Activated effector memory CD4-positive, alpha-beta T cell treated with anti-CD3 and anti-CD28 coated beads, Interleukin-2, amount 50 U/mL, for 16 hours (primary cell): ENCODE measurements around the gene MOV10L1.
"Not testable (repeated sequence)": the region's sequence is repeated elsewhere in the genome, so short reads cannot be mapped to it uniquely, and the experiment has no call there.

ENCODE experiments used
- DNase-seq: peaks from one replicate; pipeline ENCODE4 v3.0.0-alpha.2; 2020

MOV10L1 gene

DNA sequence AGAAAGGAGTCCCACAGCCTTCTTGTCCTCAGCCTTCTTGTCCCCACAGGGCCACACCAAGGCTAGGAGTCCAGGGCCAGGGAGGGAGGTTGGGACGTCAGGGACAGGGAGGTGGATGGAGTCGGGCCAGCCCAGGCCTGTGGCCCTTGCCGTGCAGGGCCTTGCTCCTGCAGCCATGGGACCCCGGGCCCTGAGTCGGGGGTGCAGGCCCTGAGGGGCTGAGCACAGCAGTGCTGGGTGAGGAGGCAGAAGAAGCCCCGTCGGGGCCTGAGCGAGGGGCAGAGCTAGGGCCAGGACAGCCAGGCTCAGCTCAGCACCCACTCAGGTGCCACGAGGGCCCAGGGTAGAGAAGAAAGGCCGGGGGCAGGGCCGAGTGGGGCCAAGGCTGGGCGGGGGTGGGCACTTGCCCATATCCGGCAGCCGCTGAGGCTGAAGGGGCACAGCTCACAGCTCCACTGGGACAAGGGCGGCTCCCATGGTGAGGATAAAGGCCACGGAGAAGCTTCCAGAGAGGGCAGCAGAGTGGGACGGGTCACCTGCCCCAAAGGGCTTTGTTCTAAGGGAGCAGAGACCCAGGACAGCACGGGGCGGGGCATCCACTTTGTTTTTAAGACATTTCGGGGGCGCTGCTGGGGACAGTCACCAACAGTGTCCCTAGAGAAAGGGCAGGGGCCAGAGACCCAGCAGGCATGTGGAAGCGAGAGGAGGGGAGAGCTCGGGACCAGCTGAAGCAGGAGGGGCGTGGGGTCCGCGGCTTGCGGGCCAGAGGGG is 8.2 kb upstream of the MOV10L1 start:
- DNase-seq = no peak

DNA sequence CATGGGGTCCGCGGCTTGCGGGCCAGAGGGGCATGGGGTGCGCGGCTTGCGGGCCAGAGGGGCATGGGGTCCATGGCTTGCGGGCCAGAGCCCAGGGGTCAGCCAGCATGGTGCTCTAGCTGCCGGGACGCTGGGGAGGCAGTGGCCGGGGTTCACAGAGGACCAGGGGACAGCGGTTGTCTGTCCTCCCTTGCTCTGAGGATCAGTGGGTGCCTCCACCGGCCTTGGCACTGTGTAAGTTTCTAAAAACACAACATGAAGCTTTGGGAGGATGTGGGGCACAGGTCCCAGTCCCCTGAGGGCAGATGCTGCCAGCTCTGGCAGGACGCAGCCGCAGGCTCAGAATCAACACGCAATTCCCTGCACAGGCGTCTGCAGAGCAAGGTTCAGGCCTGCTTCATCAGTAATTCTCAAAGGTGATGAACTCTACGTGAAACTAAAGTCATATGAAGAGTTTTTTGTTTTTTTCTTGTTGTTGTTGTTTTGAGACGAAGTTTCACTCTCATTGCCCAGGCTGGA is 7.5 kb upstream of the MOV10L1 start:
- no peak for DNase-seq

DNA sequence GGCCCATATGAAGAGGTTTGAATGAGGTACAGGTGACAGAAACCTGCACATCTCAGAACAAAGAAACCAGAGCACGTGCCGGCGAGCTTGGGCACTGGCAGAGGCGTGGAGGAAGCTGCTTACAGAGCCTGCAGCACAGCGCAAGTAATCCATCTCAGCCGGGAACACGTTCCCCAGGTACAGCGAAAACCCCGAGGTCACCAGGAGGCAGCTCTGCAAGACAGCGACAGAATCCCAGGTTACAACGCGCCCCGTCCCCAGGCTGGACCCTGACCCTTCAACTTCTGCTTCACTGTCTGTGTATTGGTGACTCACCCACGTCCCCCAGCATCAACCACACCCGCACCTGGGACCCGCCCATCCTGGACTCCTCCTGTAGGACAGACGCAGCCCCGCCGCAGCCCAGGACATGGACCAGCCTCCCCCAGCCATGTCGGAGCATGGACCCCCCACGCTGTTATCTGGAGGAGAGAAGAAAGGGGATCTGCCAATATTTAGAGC is 6.8 kb upstream of the MOV10L1 start:
- DNase-seq = no peak

- no peak for DNase-seq
Measured at GRCh38 chr22:50083462-50084079, 6.2 kb upstream of the MOV10L1 start.

DNA sequence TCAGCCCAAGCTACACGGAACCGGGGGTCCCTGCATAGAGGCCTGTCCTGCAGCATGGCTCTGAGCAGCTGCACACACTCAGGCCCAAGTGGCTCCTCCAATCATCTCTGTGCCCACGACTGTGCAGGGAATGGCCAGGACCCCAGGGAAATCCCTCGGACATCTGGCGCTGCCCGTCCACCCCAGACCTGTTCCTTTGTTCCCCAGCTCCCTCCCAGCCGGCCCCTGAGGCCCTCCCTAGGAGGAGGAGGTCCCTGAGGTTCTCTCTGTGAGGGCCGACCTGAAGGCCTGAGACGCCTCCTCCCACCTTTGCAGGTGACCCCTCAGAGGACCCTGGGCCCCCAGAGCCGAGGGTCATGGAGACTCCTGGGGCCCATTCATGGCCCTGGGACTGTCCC is 5.7 kb upstream of the MOV10L1 start:
- DNase-seq = no peak

DNA sequence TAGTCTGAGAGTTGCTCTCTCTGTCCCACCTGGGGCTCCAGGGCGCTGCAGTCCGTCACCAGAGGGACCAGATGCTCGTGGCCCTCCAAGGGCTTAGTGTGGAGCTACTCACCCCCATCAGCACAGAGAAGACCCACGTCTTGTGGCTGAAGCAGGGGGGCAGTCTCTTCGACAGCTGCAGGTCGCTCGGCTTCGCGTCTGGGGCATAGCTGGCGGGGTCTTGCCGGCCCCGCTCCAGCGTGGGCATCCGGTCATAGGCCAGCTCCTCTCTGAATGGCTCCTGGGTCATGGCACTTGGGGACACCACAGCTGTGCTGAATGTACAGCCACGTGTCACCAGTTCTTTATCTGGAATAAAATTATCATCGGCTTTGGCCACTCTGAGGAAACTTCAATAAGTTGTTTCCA is 5.2 kb upstream of the MOV10L1 start:
- DNase-seq = no peak

GRCh38 chr22:50085211-50085972 is 4.4 kb upstream of the MOV10L1 start, which contains the start of gene MLC1:
Gene MLC1 (minus strand): TSS chr22:50085426. CDS start chr22:50084902, 524 bp downstream.
- no peak for DNase-seq

DNA sequence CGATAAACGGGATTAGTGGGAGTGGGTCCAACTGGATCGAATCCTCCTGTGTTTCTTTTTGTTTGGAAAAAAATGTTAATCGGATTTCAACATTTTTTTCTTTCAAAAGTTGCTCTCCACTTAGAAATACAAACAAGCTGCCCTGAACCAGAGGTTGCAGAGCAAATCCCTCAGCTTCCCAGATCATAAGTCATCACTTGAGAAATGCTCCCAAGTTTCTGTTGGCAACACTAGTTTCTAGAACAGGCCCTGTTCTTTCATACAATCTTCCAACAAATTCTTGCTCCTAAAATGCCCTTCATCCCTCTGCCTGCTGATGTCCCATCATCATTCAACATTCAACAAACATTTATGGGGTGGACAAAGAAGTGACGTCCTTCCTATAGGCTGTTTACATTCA is 3.3 kb upstream of the MOV10L1 start:
- no peak for DNase-seq

DNA sequence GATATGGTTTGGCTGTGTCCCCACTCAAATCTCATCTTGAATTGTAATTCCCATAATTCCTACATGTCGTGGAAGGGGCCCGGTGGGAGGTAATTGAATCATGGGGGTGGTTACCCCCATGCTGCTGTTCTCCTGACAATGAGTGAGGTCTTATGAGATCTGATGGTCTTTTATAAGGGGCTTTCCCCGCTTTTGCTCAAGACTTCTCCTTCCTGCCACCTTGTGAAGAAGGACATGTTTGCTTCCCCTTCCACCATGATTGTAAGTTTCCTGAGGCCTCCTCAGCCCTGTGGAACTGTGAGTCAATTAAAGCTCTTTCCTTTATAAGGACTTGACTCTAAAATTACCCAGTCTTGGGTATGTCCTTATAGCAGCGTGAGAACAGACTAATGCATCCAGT is 2.8 kb upstream of the MOV10L1 start:
- not testable (repeated sequence) for DNase-seq

DNA sequence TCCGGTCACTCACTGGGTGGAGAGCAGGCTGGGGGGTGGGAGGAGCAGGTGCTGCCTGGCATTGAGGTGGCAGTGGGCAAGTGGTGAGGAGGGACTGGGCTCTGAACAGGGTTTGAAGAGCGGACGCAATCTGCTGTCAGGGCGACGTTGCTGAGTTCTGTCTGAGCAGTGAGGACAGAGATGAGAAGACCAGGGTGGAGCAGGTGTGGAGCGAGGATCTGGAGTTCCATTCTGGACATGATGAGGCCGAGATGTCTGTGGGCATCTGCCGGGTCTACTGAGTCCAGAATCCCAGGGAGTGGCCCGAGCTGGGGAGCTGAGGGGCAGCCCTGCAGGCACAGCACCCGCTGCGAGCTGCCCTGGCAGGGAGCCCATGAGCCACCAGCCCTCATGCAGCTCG is 2.2 kb upstream of the MOV10L1 start:
- DNase-seq = no peak

GRCh38 chr22:50088096-50088495 is 1.7 kb upstream of the MOV10L1 start:
- DNase-seq = no peak

DNA sequence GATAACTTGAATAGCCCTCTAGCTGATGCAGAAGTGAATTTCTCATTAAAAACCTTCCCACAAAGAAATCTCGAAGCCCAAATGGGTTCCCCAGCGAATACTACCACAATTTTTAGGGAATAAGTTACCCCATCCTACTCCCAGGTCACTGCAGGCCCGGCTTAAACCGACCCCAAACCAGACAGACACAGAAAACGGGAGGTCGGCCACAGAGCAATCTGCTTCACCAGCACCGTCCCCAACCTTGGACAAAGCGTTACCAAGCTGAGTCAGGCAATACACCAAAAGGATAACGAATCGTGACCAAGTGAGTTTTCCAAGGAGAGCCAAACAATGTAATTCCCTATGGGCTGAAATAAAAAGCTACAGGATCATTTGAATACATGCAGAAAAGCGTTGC is 575 bp upstream of the MOV10L1 start:
- DNase-seq = no peak

DNA sequence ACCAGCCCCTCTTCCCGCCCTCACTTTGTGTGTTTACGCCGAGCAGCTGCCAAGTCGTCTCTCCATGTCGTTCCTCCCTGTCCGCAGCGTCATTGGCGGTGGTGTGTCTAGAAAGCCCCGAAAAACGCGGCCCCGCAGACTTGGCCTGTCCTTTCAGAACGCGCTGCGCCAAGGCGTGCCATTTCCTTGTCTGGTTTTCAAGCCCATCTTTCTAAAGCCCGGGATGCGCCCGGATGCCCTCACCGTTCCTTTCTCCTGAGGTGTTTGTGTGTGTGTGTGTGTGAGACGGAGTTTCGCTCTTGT is 557 bp downstream of the MOV10L1 start:
- no peak for DNase-seq

DNA sequence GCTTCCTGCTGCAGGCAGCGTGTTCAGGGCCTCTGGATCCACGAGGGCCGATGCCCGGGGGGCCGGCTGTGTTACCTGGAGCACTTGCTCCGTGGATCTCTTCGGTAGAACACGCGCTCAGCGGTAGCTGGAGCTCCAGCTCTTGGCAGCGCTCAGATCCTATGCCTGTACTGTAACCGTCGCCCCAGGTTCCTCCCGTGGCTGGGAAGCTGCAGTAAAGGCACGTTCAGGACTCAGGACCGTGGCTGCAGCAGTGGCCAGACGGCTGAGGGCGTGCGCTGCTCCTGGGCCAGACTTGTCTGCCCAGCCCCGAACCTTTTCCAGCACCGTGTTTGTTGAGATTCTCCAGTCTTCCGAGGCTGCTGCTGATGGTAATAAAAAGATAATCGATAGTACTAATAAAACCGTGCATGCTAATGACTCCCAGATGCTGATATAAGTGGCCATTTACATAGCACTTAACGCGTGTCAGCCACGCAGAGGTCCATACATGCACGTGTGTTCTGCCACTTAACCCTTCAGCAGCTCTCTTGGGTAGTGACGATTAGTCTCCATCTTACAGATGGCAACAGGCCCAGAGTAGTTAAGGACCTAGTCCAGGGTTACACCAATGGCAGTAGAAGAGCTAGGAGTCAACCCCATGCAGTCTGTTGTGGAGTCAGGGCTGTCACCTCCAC is 1.4 kb downstream of the MOV10L1 start:
- DNase-seq = no peak

GRCh38 chr22:50092342-50092741 is 2.5 kb downstream of the MOV10L1 start:
- no peak for DNase-seq

DNA sequence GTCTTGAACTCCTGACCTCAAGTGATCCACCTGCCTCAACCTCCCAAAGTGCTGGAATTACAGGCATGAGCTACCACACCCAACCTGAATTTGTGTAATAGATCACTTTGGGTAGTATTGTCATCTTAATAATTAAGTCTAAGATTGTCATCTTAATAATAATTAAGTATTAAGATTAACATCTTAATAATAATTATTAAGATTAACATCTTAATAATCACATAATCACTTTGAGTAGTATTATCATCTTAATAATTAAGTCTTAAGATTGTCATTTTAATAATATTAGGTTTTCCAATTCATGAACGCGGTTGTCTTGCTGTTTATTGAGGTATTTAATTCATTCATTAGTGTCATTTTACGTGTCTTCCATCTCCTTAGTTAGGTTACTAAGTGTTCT is 8.2 kb downstream of the MOV10L1 start:
- no peak for DNase-seq

DNA sequence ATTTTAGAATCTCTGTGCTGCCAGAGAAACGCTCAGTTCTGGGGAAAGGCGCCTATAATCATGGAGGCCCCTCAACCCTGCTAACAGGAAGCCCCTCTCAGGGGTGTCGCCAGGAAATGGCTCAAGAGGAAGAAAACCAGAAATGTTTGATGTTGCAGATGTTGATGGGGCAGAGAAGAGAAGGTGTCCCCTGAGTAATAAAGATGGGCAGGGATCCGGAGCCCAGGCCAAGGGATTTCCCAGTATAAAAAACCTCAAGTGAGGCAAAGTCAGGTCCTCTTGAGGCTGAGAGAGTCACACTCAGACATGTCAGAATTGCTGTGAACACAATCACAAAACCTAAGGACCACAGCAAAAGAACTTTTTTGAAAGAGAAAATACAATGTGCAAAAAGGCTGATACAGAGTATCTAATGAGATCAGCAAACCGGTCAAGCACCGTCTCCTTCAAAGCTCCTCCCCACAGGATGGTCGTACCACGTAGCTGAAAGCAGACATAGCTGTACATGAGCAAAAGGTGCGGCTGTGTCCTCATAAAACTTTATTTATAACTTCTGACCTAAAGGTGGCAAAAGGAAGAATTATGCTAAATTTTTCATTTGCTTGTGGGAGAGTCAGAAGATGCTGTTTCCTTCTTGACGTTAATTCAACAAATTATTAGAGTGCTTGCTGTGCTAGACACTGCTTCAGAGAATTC is 12.2 kb downstream of the MOV10L1 start:
- no peak for DNase-seq

- no peak for DNase-seq
Measured at GRCh38 chr22:50102946-50103345, 13.1 kb downstream of the MOV10L1 start.

- DNase-seq = no peak
Measured at GRCh38 chr22:50104141-50104544, 14.3 kb downstream of the MOV10L1 start.

DNA sequence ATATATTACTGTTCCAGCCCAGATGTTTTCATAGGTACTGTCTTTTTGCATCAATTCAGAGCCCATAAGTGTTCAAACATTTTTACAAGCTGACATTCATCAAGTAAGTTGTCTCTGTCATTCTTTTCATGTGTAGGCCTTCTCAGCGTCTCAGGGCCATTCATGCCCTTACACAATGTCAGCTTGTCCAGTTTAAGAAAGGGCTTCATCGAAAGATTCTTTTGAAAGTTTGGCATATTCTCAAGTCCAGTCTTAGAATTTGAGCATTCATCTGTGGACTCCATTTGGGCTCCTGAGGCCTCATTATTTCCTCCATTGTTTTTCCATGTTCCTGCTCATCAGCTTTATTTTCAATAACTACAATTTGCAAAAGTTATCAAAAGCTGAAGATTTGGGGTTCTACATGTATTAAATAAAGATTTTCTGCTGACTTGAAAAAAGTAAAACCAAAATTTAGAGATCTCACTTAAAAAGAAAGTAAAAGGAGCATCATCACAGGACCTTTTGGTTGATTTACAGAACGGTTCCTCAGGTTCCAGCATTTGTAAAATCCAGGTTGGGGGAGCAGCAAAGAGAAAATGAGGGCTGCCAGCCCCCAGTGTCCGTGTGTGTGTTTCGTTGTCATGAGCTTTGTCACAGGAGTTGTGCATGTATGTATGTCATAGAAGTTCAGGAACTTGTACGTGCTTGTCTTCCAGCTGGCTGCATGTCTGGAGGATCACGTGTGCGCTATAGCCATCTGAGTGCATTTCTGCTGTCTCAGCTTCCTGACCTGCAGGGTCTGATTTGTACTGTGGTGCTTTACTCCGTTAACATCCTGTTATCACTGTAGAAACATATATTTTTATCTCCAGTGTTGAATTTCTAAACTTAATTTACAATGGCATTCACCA is 15.6 kb downstream of the MOV10L1 start:
- no peak for DNase-seq

GRCh38 chr22:50107529-50107928 is 17.7 kb downstream of the MOV10L1 start:
- DNase-seq = no peak
